ENCODE measurements around the gene GLI2.

Gene GLI2

DNA sequence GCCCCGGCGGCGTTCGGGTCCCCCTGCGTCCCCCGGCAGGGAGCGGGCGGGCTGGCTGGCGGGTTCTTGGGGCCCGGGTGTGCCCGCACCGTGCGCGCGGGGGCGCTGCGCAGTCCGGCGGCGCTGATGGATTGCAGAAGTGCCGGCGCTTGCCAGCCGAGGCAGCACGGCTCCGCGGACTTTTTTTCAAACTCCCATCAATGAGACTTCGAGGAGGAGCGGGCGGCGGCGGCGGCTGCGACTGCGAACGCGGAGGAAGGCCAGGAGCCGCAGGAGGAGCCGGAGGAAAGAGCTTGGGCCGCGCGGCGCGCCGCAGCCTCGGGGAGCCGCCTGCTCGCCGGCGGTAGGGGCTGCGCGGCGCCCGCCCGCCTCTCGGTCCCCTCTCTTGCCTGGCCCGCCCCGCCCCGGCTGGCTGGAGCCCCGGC, at the start of gene GLI2:
Gene GLI2 (plus strand): TSS at position 123 of the 425 bp plus-strand sequence. CDS start 61,453 bp downstream, outside the sequence.
- Mint-ChIP-seq H3K36me3 (no peaks in the 10 kb centered on the region), H3K9me3 (no peaks in the 10 kb centered on the region), H3K4me1 (peaks cover 14% of the 10 kb centered on the region), H3K27me3 (peaks cover 84% of the 10 kb centered on the region), H3K27ac (no peak within 1 kb of the TSS), H3K4me3 (peak within 1 kb of the TSS; percentile 64)
- ATAC-seq, result peak; percentile 51

GRCh38 chr2:120685974-120686297, 49.7 kb upstream of the GLI2 start:
- Mint-ChIP-seq H3K4me3 (no peak overlapping the region), H3K9me3 (no peaks in the 10 kb centered on the region), H3K36me3 (no peaks in the 10 kb centered on the region), H3K27ac (no peak overlapping the region), H3K4me1 (no peaks in the 10 kb centered on the region), H3K27me3 (peaks cover 32% of the 10 kb centered on the region)
- ATAC-seq, result no peak

GRCh38 chr2:120686511-120687168, 49.0 kb upstream of the GLI2 start:
- no peak overlapping the region for H3K4me3 Mint-ChIP-seq
- H3K4me1 Mint-ChIP-seq, result no peaks in the 10 kb centered on the region
- no peaks in the 10 kb centered on the region for H3K9me3 Mint-ChIP-seq
- ATAC-seq, result no peak
- H3K36me3 Mint-ChIP-seq, result no peaks in the 10 kb centered on the region
- no peak overlapping the region for H3K27ac Mint-ChIP-seq
- peaks cover 32% of the 10 kb centered on the region for H3K27me3 Mint-ChIP-seq

- Mint-ChIP-seq H3K9me3 (no peaks in the 10 kb centered on the region), H3K27ac (no peak overlapping the region), H3K4me1 (no peaks in the 10 kb centered on the region), H3K27me3 (peaks cover 29% of the 10 kb centered on the region), H3K36me3 (no peaks in the 10 kb centered on the region), H3K4me3 (no peak overlapping the region)
- ATAC-seq, result no peak
Measured at GRCh38 chr2:120687210-120687609, 48.5 kb upstream of the GLI2 start.

- no peak overlapping the region for H3K27ac Mint-ChIP-seq
- peaks cover 42% of the 10 kb centered on the region for H3K27me3 Mint-ChIP-seq
- no peaks in the 10 kb centered on the region for H3K36me3 Mint-ChIP-seq
- no peak overlapping the region for H3K4me3 Mint-ChIP-seq
- H3K9me3 Mint-ChIP-seq, result no peaks in the 10 kb centered on the region
- ATAC-seq, result no peak
- H3K4me1 Mint-ChIP-seq, result peaks cover 4% of the 10 kb centered on the region
Measured at GRCh38 chr2:120690521-120690920, 45.1 kb upstream of the GLI2 start.

DNA sequence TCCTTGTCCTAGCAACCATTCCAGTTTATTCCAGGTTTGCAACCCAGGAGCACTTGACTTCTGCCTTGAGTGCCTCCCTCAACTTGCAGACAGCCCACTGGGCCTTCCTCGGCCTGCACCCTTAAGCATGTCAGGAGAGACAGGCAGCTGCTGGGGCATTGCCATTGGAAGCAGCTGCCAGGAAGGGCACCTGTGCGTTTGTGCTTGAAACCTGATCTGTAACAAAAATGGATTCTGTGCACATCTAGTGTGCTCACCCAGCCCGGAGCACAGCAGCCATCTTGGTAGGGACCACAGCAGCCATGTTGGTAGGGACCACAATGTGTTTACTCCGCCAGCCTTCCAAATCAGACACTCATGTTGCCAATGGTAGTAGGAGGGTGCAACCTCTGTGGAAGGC, 44.3 kb upstream of the GLI2 start:
- peaks cover 47% of the 10 kb centered on the region for H3K27me3 Mint-ChIP-seq
- H3K36me3 Mint-ChIP-seq, result no peaks in the 10 kb centered on the region
- no peaks in the 10 kb centered on the region for H3K9me3 Mint-ChIP-seq
- no peak overlapping the region for H3K4me3 Mint-ChIP-seq
- H3K4me1 Mint-ChIP-seq, result peaks cover 6% of the 10 kb centered on the region
- H3K27ac Mint-ChIP-seq, result no peak overlapping the region
- no peak for ATAC-seq

DNA sequence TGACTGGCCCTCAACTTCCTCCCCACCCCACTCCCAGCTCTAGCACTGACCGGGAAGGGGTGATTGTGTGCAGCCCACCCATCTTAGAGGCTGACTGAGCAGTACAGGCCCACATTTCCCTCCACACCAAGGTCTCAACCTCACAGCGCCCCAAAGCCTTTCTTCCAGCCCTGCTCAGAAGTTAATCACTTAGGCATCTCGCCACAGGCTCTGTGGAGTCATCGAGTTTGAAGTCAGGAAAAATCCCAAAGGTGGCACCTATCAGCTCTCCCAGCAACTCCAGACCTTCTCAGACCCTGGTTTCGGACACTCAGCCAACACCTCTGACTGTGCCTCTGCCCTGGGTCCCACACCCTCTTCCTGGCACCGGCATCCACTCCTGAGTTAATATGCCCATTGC, 43.0 kb upstream of the GLI2 start:
- H3K4me3 Mint-ChIP-seq, result no peak overlapping the region
- peaks cover 6% of the 10 kb centered on the region for H3K4me1 Mint-ChIP-seq
- no peak overlapping the region for H3K27ac Mint-ChIP-seq
- H3K27me3 Mint-ChIP-seq, result peaks cover 56% of the 10 kb centered on the region
- H3K36me3 Mint-ChIP-seq, result no peaks in the 10 kb centered on the region
- ATAC-seq, result no peak
- H3K9me3 Mint-ChIP-seq, result peaks cover 2% of the 10 kb centered on the region

DNA sequence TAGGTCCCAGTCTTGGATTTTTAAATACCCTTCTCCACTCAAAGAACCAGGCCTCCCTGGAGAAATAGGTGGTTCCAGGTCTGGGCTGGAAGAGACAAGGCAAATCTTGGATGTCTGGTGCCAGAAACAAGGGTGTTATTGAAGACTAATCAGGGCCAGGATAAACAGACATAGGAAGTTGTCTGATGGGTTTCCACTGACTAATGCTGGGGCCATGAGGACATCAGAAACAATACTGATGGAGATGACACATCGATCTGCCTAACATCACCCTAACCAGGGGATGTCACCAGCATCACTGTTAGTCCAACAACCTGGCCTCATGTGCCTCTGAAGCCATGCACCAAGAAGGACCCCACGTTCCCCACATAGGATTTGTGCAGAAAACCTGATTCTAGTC, 42.5 kb upstream of the GLI2 start:
- Mint-ChIP-seq H3K36me3 (no peaks in the 10 kb centered on the region), H3K9me3 (peaks cover 2% of the 10 kb centered on the region), H3K27me3 (peaks cover 56% of the 10 kb centered on the region), H3K4me1 (peaks cover 6% of the 10 kb centered on the region), H3K4me3 (no peak overlapping the region), H3K27ac (no peak overlapping the region)
- ATAC-seq, result no peak

DNA sequence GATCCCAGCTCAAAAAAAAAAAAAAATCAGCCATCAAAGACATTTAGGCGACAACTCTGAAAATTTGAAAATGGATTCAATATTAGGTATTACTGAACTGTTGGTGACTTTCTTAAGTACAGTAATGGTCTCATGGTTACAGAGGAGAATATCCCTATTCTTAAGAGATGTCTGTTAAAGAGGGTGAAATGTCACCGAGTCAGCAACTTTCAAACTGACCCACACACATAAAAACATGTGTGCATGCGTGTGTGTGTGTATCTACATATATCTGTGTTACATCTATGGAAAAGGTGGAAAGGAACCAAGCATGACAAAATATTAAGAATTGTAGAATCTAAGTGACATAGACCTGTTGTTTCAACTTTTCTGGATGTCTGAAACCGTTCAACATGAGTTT, 41.6 kb upstream of the GLI2 start:
- Mint-ChIP-seq H3K36me3 (no peaks in the 10 kb centered on the region), H3K4me1 (peaks cover 6% of the 10 kb centered on the region), H3K4me3 (no peak overlapping the region), H3K27ac (no peak overlapping the region), H3K27me3 (peaks cover 56% of the 10 kb centered on the region), H3K9me3 (peaks cover 2% of the 10 kb centered on the region)
- ATAC-seq, result no peak

DNA sequence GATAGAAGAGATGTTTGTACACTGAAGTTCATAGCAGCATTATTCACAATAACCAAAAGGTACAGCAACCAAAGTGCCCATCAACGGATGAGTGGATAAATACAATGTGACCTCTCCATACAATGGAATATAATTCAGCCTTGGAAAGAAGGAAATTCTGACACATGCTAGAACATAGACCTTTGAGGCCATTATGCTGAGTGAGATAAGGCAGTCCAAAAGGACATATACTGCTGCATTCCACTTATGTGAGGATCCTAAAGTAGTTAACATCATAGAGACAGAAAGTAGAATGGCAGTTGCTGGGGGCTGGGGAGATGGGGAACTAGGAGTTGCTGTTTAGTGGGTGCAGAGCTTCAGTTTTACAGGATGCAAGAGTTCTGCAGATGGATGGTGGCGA, 38.2 kb upstream of the GLI2 start:
- Mint-ChIP-seq H3K27ac (no peak overlapping the region), H3K9me3 (peaks cover 2% of the 10 kb centered on the region), H3K4me3 (no peak overlapping the region), H3K4me1 (peaks cover 6% of the 10 kb centered on the region), H3K36me3 (no peaks in the 10 kb centered on the region), H3K27me3 (peaks cover 49% of the 10 kb centered on the region)
- no peak for ATAC-seq

DNA sequence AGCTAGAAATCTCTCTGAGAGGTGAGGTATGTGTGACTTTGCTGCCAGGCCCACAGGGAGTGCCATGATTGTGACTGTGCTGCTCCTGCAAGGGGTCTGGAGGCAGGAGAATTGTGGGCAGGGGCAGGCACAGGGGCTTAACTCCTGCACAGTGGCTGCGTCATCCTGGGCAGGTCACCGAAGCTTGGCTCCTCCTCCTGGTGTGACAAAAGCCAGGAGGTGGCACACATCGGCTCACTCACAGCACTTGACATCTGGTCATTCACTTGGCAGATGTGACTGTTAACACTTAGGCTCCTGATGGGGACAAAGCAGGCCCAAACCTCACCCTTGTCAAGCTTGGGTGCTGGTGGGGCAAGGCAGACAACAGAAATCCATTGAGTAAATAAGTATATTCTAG, 36.4 kb upstream of the GLI2 start:
- Mint-ChIP-seq H3K27ac (no peak overlapping the region), H3K4me1 (peaks cover 6% of the 10 kb centered on the region), H3K36me3 (no peaks in the 10 kb centered on the region), H3K4me3 (no peak overlapping the region), H3K9me3 (peaks cover 2% of the 10 kb centered on the region), H3K27me3 (peaks cover 44% of the 10 kb centered on the region)
- no peak for ATAC-seq

DNA sequence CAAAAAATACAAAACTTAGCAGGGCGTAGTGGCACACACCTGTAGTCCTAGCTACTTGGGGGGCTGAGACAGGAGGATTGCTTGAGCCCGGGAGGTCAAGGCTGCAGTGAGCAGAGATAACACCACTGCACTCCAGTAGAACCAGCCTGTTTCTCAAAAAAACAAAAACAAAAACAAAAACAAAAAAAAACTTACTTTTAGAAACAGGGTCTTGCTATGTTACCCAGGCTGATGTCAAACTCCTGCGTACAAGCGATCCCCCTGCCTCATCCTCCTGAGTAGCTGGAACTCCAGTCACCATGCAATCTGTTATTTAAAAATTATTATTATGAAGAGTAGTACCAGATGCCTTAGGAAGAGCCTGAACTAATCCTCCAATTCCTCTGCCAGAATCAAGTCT, 35.0 kb upstream of the GLI2 start:
- no peaks in the 10 kb centered on the region for H3K36me3 Mint-ChIP-seq
- no peak overlapping the region for H3K27ac Mint-ChIP-seq
- ATAC-seq, result no peak
- H3K4me3 Mint-ChIP-seq, result no peak overlapping the region
- peaks cover 2% of the 10 kb centered on the region for H3K9me3 Mint-ChIP-seq
- peaks cover 44% of the 10 kb centered on the region for H3K27me3 Mint-ChIP-seq
- peaks cover under 1% of the 10 kb centered on the region for H3K4me1 Mint-ChIP-seq

GRCh38 chr2:120701096-120701495, 34.6 kb upstream of the GLI2 start:
- no peak overlapping the region for H3K4me3 Mint-ChIP-seq
- H3K27me3 Mint-ChIP-seq, result peaks cover 46% of the 10 kb centered on the region
- no peak for ATAC-seq
- peaks cover 2% of the 10 kb centered on the region for H3K9me3 Mint-ChIP-seq
- no peaks in the 10 kb centered on the region for H3K36me3 Mint-ChIP-seq
- H3K27ac Mint-ChIP-seq, result no peak overlapping the region
- no peaks in the 10 kb centered on the region for H3K4me1 Mint-ChIP-seq

DNA sequence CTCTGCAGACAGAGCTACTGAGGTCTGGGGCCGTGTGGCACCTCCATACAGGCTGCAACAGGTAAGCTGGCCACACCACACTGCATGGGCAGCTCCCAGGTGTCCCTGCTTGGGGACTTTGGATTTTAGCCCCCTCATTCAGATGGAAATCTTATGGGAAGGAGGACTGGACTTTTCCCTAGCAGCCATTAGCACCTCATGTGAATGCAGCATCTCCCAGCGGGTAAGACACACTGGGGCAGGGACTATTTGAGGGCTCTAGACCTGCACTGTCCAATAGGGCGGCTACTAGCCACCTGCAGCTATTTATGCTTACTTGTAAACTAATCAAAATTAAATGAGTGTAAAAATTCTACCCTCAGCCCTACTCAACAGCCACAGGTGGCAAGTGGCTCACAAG, 34.2 kb upstream of the GLI2 start:
- peaks cover 2% of the 10 kb centered on the region for H3K9me3 Mint-ChIP-seq
- no peak for ATAC-seq
- no peaks in the 10 kb centered on the region for H3K36me3 Mint-ChIP-seq
- no peaks in the 10 kb centered on the region for H3K4me1 Mint-ChIP-seq
- H3K27me3 Mint-ChIP-seq, result peaks cover 48% of the 10 kb centered on the region
- H3K4me3 Mint-ChIP-seq, result no peak overlapping the region
- no peak overlapping the region for H3K27ac Mint-ChIP-seq

DNA sequence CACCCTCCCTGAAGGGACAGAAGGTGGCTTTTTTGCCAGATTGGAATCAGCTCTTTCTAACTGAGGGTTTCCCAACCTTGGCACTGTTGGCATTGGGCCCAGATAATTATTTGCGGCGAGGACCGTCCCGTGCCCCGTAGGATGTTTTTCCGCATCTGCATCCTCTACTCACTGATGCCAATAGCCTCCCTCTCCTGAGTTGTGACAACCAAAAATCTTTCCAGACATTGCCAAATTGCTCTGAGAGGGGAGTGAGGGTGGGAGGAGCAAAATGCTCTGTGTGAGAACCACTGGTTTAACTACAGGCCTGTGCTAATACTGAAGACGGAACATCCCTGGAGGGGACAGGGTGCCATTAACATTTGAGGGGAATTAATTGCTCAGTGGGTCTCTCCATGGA, 33.6 kb upstream of the GLI2 start:
- ATAC-seq, result no peak
- peaks cover 48% of the 10 kb centered on the region for H3K27me3 Mint-ChIP-seq
- no peak overlapping the region for H3K27ac Mint-ChIP-seq
- no peaks in the 10 kb centered on the region for H3K9me3 Mint-ChIP-seq
- H3K36me3 Mint-ChIP-seq, result no peaks in the 10 kb centered on the region
- no peak overlapping the region for H3K4me3 Mint-ChIP-seq
- no peaks in the 10 kb centered on the region for H3K4me1 Mint-ChIP-seq

DNA sequence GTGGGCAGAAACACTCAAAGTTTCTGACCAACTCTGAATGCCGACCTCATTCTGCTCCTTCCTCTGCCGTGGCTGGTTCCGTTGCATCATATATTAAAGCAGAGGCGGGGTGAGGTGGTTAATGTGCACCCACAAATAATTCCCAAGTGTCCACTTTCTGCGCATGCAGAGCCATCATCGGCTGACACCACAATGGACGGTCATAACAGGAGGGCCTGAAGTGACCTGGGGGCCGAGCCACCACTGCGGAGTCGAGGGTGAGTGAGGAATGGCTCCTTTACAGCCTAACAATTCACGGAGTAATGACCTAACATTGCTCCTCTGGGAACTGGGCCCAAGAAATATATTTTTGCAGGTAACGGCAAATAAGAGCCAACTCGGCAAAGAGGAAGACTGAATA, 32.9 kb upstream of the GLI2 start:
- no peak for ATAC-seq
- Mint-ChIP-seq H3K27me3 (peaks cover 51% of the 10 kb centered on the region), H3K4me3 (no peak overlapping the region), H3K9me3 (no peaks in the 10 kb centered on the region), H3K27ac (no peak overlapping the region), H3K36me3 (no peaks in the 10 kb centered on the region), H3K4me1 (no peaks in the 10 kb centered on the region)
